ENCODE data around the gene GRIA3.
"Not testable (repeated sequence)": the region's sequence is repeated elsewhere in the genome, so short reads cannot be mapped to it uniquely, and the experiment has no call there.

Gene GRIA3

GRCh38 chrX:123358457-123358856 lies 174.4 kb downstream of the GRIA3 start:
- DNase-seq = no peak

GRCh38 chrX:123361371-123361770 lies 177.3 kb downstream of the GRIA3 start:
- DNase-seq = no peak

GRCh38 chrX:123386196-123386595 lies 202.1 kb downstream of the GRIA3 start:
- not testable (repeated sequence) for DNase-seq

- DNase-seq = no peak
Measured at GRCh38 chrX:123392921-123393320, 208.8 kb downstream of the GRIA3 start.

- no peak for DNase-seq
Measured at GRCh38 chrX:123399709-123400108, 215.6 kb downstream of the GRIA3 start.

- DNase-seq = no peak
Measured at GRCh38 chrX:123405231-123405630, 221.2 kb downstream of the GRIA3 start.

GRCh38 chrX:123408821-123409737 lies 225.0 kb downstream of the GRIA3 start:
- no peak for DNase-seq

- DNase-seq = no peak
Measured at GRCh38 chrX:123422875-123423274, 238.8 kb downstream of the GRIA3 start.

GRCh38 chrX:123424546-123424945 lies 240.5 kb downstream of the GRIA3 start:
- DNase-seq = no peak

- DNase-seq = no peak
Measured at GRCh38 chrX:123425471-123425870, 241.4 kb downstream of the GRIA3 start.

GRCh38 chrX:123425904-123426303 lies 241.8 kb downstream of the GRIA3 start:
- no peak for DNase-seq

GRCh38 chrX:123432361-123433150 lies 248.5 kb downstream of the GRIA3 start:
- no peak for DNase-seq

- no peak for DNase-seq
Measured at GRCh38 chrX:123436512-123437136, 252.5 kb downstream of the GRIA3 start.

GRCh38 chrX:123439926-123440325 lies 255.8 kb downstream of the GRIA3 start:
- not testable (repeated sequence) for DNase-seq

- no peak for DNase-seq
Measured at GRCh38 chrX:123442764-123443163, 258.7 kb downstream of the GRIA3 start.

- no peak for DNase-seq
Measured at GRCh38 chrX:123447506-123447905, 263.4 kb downstream of the GRIA3 start.

- DNase-seq = no peak
Measured at GRCh38 chrX:123449335-123449734, 265.3 kb downstream of the GRIA3 start.

GRCh38 chrX:123450222-123450621 lies 266.1 kb downstream of the GRIA3 start:
- DNase-seq = no peak

GRCh38 chrX:123454712-123455431 lies 270.8 kb downstream of the GRIA3 start:
- DNase-seq = no peak

- no peak for DNase-seq
Measured at GRCh38 chrX:123455693-123456092, 271.6 kb downstream of the GRIA3 start.

GRCh38 chrX:123464709-123465108 lies 280.6 kb downstream of the GRIA3 start:
- DNase-seq = no peak

GRCh38 chrX:123468481-123468880 lies 284.4 kb downstream of the GRIA3 start:
- no peak for DNase-seq

Data from effector CD4-positive, alpha-beta T cell (primary cell).